Neural crest cell (in vitro differentiated cells): ENCODE data around the gene CCZ1B. TPM values are rescaled to one million over a fixed set of nuclear protein-coding genes. Genes with fewer than 3 reads are reported as not detected.
"Not testable (repeated sequence)": the region's sequence is repeated elsewhere in the genome, so short reads cannot be mapped to it uniquely, and the experiment has no call there.

Experiments used
- DNase-seq: peaks from one replicate; pipeline ENCODE4 v3.0.0; 2021; ENCODE audit warnings: low read depth, mixed read lengths, low spot score
- H3K27ac Mint-ChIP-seq: one replicate; pipeline ENCODE4 v1.8.0; 2021; ENCODE audit warnings: mild to moderate bottlenecking, mixed read lengths; ENCODE audit not compliant: unreplicated experiment
- H3K27me3 Mint-ChIP-seq: 2 replicates; pipeline ENCODE4 v1.8.0; 2021; ENCODE audit warnings: low read depth, mild to moderate bottlenecking, mixed read lengths
- H3K36me3 Mint-ChIP-seq: 2 replicates; pipeline ENCODE4 v1.8.0; 2021; ENCODE audit warnings: low read depth, mild to moderate bottlenecking, mixed read lengths
- H3K4me1 Mint-ChIP-seq: 2 replicates; pipeline ENCODE4 v1.8.0; 2021; ENCODE audit warnings: mixed read lengths
- H3K4me3 Mint-ChIP-seq: one replicate; pipeline ENCODE4 v1.8.0; 2021; ENCODE audit warnings: mild to moderate bottlenecking, mixed read lengths
- H3K9me3 Mint-ChIP-seq: 2 replicates; pipeline ENCODE4 v1.8.0; 2021; ENCODE audit warnings: mixed read lengths
- CTCF ChIP-seq: fragments of 200-600 bp; sonication (generic); conservative IDR thresholded peaks from 2 replicates; pipeline ENCODE4 v1.5.0; 2021; ENCODE audit warnings: antibody characterized with exemption, mild to moderate bottlenecking
- total RNA-seq: library from RNA; stranded (reverse); gene quantifications from 2 replicates; pipeline ENCODE4 v1.2.1, GENCODE V29; 2021

The CCZ1B gene
- total RNA-seq, 1 donor from 2014 or later: 55.8 TPM

- H3K27ac Mint-ChIP-seq: no peak overlapping the region
- no peaks in the 10 kb centered on the region for H3K9me3 Mint-ChIP-seq
- no peaks in the 10 kb centered on the region for H3K36me3 Mint-ChIP-seq
- no peaks in the 10 kb centered on the region for H3K4me1 Mint-ChIP-seq
- peaks cover 69% of the 10 kb centered on the region for H3K27me3 Mint-ChIP-seq
- H3K4me3 Mint-ChIP-seq: no peak overlapping the region
- TF ChIP-seq CTCF: no peak
- DNase-seq: no peak
These were observed 7.6 kb upstream of the CCZ1B start for GRCh38 chr7:6833636-6834035.

GRCh38 chr7:6831018-6831725, 5.1 kb upstream of the CCZ1B start:
- TF ChIP-seq CTCF: no peak
- no peak overlapping the region for H3K27ac Mint-ChIP-seq
- no peaks in the 10 kb centered on the region for H3K4me1 Mint-ChIP-seq
- no peak for DNase-seq
- no peak overlapping the region for H3K4me3 Mint-ChIP-seq
- no peaks in the 10 kb centered on the region for H3K36me3 Mint-ChIP-seq
- H3K9me3 Mint-ChIP-seq: no peaks in the 10 kb centered on the region
- H3K27me3 Mint-ChIP-seq: peaks cover 72% of the 10 kb centered on the region

- H3K27ac Mint-ChIP-seq, H3K4me1 Mint-ChIP-seq, H3K9me3 Mint-ChIP-seq, H3K4me3 Mint-ChIP-seq, H3K36me3 Mint-ChIP-seq, DNase-seq: not testable (repeated sequence)
- peaks cover 62% of the 10 kb centered on the region for H3K27me3 Mint-ChIP-seq
These were observed 4.0 kb upstream of the CCZ1B start for GRCh38 chr7:6830026-6830425.

GRCh38 chr7:6829616-6830015, 3.5 kb upstream of the CCZ1B start:
- not testable (repeated sequence) for H3K27ac Mint-ChIP-seq, H3K4me1 Mint-ChIP-seq, H3K36me3 Mint-ChIP-seq, DNase-seq, H3K4me3 Mint-ChIP-seq, H3K9me3 Mint-ChIP-seq
- peaks cover 58% of the 10 kb centered on the region for H3K27me3 Mint-ChIP-seq

GRCh38 chr7:6827180-6827579, 1.1 kb upstream of the CCZ1B start:
- Mint-ChIP-seq H3K4me3 (peak overlapping the region; percentile 84), H3K27me3 (peaks cover 42% of the 10 kb centered on the region)
- not testable (repeated sequence) for DNase-seq, H3K36me3 Mint-ChIP-seq, H3K27ac Mint-ChIP-seq, H3K9me3 Mint-ChIP-seq, H3K4me1 Mint-ChIP-seq

- H3K9me3 Mint-ChIP-seq, DNase-seq, H3K27ac Mint-ChIP-seq, H3K36me3 Mint-ChIP-seq, H3K4me1 Mint-ChIP-seq: not testable (repeated sequence)
- H3K4me3 Mint-ChIP-seq: peak overlapping the region; percentile 62
- H3K27me3 Mint-ChIP-seq: peaks cover 27% of the 10 kb centered on the region
These were observed 594 bp downstream of the CCZ1B start for GRCh38 chr7:6825236-6826125.

GRCh38 chr7:6821622-6822021, 4.5 kb downstream of the CCZ1B start:
- not testable (repeated sequence) for H3K27ac Mint-ChIP-seq, H3K4me3 Mint-ChIP-seq, H3K27me3 Mint-ChIP-seq, H3K9me3 Mint-ChIP-seq, DNase-seq, H3K4me1 Mint-ChIP-seq, H3K36me3 Mint-ChIP-seq

- not testable (repeated sequence) for H3K36me3 Mint-ChIP-seq, H3K4me1 Mint-ChIP-seq, H3K27me3 Mint-ChIP-seq, H3K27ac Mint-ChIP-seq, H3K4me3 Mint-ChIP-seq, DNase-seq, H3K9me3 Mint-ChIP-seq
These were observed 10.6 kb downstream of the CCZ1B start for GRCh38 chr7:6815470-6815869.

GRCh38 chr7:6813011-6813410, 13.1 kb downstream of the CCZ1B start:
- H3K4me1 Mint-ChIP-seq, H3K36me3 Mint-ChIP-seq, H3K4me3 Mint-ChIP-seq, H3K9me3 Mint-ChIP-seq, H3K27ac Mint-ChIP-seq, H3K27me3 Mint-ChIP-seq, DNase-seq: not testable (repeated sequence)

- not testable (repeated sequence) for H3K4me1 Mint-ChIP-seq, H3K27ac Mint-ChIP-seq, H3K27me3 Mint-ChIP-seq, DNase-seq, H3K9me3 Mint-ChIP-seq, H3K4me3 Mint-ChIP-seq, H3K36me3 Mint-ChIP-seq
These were observed 18.1 kb downstream of the CCZ1B start for GRCh38 chr7:6807959-6808358.

GRCh38 chr7:6807393-6807918, 18.6 kb downstream of the CCZ1B start:
- H3K9me3 Mint-ChIP-seq, H3K36me3 Mint-ChIP-seq, H3K4me3 Mint-ChIP-seq, DNase-seq, H3K27ac Mint-ChIP-seq, H3K4me1 Mint-ChIP-seq, H3K27me3 Mint-ChIP-seq: not testable (repeated sequence)
